Thoracic aorta (tissue), 2 donors: ENCODE measurements around the gene FGG. TPM values are rescaled to one million over a fixed set of nuclear protein-coding genes. Genes with fewer than 3 reads are reported as not detected.

ENCODE experiments used
- ATAC-seq: fragments of 150-250 bp; one replicate; pipeline ENCODE4 v1.8.0; 2017; ENCODE audit warnings: low read depth; ENCODE audit not compliant: insufficient number of reproducible peaks, low FRiP score
- DNase-seq: peaks from one replicate; pipeline ENCODE4 v3.0.0-alpha.2; 2020; ENCODE audit warnings: low spot score
- H3K27ac ChIP-seq, 2 donors: fragments of 200-600 bp; sonication (generic); 1 replicate in 1 of 2; 2 replicates in 1 of 2; pipeline ENCODE4 v1.5.1; 2016; ENCODE audit warnings: mild to moderate bottlenecking in 2 of 2, moderate library complexity in 2 of 2
- H3K27me3 ChIP-seq: fragments of 200-600 bp; sonication (generic); replicated peaks from 2 replicates; pipeline ENCODE4 v1.6.0; 2016; ENCODE audit warnings: mild to moderate bottlenecking; ENCODE audit not compliant: insufficient read depth
- H3K36me3 ChIP-seq: fragments of 200-600 bp; sonication (generic); one replicate; pipeline ENCODE4 v1.5.1; 2016
- H3K4me1 ChIP-seq, 2 donors: fragments of 200-600 bp; sonication (generic); 1 replicate in 1 of 2; 2 replicates in 1 of 2; pipeline versions ENCODE4 v1.5.1 to v1.6.0; 2016; ENCODE audit warnings: low read depth in 2 of 2, mild to moderate bottlenecking in 1 of 2; ENCODE audit not compliant: control insufficient read depth in 1 of 2
- H3K4me3 ChIP-seq: fragments of 200-600 bp; sonication (generic); 2 replicates; pipeline ENCODE4 v1.5.1; 2016; ENCODE audit warnings: mild to moderate bottlenecking
- H3K9me3 ChIP-seq: fragments of 200-600 bp; sonication (generic); 2 replicates; pipeline ENCODE4 v1.5.1; 2016
- total RNA-seq, 2 donors: library from RNA; depleted of rRNA; stranded (reverse); fragments of >200 nt; gene quantifications; one replicate each; pipeline versions ENCODE4 v1.1.0 to v1.2.3, GENCODE V29; 2016
- TF ChIP-seq, protein P1 (sequence below): fragments of 200-600 bp; sonication (generic); IDR thresholded peaks from one replicate; pipeline ENCODE4 v1.5.1; 2019; ENCODE audit warnings: antibody characterized with exemption

The FGG gene
- total RNA-seq, 2 donors from 2014 or later, result not detected

DNA sequence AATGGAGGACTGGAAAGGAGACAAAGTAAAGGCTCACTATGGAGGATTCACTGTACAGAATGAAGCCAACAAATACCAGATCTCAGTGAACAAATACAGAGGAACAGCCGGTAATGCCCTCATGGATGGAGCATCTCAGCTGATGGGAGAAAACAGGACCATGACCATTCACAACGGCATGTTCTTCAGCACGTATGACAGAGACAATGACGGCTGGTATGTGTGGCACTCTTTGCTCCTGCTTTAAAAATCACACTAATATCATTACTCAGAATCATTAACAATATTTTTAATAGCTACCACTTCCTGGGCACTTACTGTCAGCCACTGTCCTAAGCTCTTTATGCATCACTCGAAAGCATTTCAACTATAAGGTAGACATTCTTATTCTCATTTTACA lies 42.9 kb downstream of the FGG start:
- Histone ChIP-seq H3K4me1 (no peaks in the 10 kb centered on the region), H3K4me3 (no peak overlapping the region), H3K36me3 (no peaks in the 10 kb centered on the region), H3K27me3 (no peaks in the 10 kb centered on the region), H3K27ac (no peak overlapping the region), H3K9me3 (no peaks in the 10 kb centered on the region)
- TF ChIP-seq, protein P1, sequence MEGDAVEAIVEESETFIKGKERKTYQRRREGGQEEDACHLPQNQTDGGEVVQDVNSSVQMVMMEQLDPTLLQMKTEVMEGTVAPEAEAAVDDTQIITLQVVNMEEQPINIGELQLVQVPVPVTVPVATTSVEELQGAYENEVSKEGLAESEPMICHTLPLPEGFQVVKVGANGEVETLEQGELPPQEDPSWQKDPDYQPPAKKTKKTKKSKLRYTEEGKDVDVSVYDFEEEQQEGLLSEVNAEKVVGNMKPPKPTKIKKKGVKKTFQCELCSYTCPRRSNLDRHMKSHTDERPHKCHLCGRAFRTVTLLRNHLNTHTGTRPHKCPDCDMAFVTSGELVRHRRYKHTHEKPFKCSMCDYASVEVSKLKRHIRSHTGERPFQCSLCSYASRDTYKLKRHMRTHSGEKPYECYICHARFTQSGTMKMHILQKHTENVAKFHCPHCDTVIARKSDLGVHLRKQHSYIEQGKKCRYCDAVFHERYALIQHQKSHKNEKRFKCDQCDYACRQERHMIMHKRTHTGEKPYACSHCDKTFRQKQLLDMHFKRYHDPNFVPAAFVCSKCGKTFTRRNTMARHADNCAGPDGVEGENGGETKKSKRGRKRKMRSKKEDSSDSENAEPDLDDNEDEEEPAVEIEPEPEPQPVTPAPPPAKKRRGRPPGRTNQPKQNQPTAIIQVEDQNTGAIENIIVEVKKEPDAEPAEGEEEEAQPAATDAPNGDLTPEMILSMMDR, result no peak
- ATAC-seq (no peak), DNase-seq (no peak)

DNA sequence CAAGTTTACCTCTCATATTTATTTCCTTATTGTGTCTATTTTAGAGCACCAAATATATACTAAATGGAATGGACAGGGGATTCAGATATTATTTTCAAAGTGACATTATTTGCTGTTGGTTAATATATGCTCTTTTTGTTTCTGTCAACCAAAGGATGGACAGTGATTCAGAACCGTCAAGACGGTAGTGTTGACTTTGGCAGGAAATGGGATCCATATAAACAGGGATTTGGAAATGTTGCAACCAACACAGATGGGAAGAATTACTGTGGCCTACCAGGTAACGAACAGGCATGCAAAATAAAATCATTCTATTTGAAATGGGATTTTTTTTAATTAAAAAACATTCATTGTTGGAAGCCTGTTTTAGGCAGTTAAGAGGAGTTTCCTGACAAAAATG lies 43.4 kb downstream of the FGG start:
- H3K27me3 ChIP-seq, result no peaks in the 10 kb centered on the region
- no peak for DNase-seq
- TF ChIP-seq, protein P1, result no peak
- H3K4me1 ChIP-seq, result no peaks in the 10 kb centered on the region
- H3K27ac ChIP-seq, result no peak overlapping the region
- no peaks in the 10 kb centered on the region for H3K9me3 ChIP-seq
- no peaks in the 10 kb centered on the region for H3K36me3 ChIP-seq
- H3K4me3 ChIP-seq, result no peak overlapping the region
- no peak for ATAC-seq

DNA sequence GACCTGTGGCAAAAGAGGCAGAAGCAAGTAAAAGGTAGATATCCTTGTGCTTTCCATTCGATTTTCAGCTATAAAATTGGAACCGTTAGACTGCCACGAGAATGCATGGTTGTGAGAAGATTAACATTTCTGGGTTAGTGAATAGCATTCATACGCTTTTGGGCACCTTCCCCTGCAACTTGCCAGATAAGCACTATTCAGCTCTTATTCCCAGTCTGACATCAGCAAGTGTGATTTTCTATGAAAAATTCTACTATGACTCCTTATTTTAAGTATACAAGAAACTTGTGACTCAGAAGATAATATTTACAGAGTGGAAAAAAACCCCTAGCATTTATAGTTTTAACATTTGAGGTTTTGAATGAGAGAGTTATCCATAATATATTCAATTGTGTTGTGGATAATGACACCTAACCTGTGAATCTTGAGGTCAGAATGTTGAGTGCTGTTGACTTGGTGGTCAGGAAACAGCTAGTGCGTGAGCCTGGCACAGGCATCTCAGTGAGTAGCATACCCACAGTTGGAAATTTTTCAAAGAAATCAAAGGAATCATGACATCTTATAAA lies 45.7 kb downstream of the FGG start:
- no peaks in the 10 kb centered on the region for H3K9me3 ChIP-seq
- H3K27ac ChIP-seq, result no peak overlapping the region
- ATAC-seq (no peak), DNase-seq (no peak)
- no peak overlapping the region for H3K4me3 ChIP-seq
- no peaks in the 10 kb centered on the region for H3K36me3 ChIP-seq
- no peaks in the 10 kb centered on the region for H3K27me3 ChIP-seq
- TF ChIP-seq, protein P1, result no peak
- H3K4me1 ChIP-seq, result no peaks in the 10 kb centered on the region

DNA sequence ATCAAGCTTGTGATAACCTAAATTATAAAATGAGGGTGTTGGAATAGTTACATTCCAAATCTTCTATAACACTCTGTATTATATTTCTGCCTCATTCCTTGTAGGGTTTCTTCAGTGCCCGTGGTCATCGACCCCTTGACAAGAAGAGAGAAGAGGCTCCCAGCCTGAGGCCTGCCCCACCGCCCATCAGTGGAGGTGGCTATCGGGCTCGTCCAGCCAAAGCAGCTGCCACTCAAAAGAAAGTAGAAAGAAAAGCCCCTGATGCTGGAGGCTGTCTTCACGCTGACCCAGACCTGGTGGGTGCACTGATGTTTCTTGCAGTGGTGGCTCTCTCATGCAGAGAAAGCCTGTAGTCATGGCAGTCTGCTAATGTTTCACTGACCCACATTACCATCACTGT lies 46.8 kb downstream of the FGG start:
- TF ChIP-seq, protein P1, result no peak
- no peak for ATAC-seq
- no peaks in the 10 kb centered on the region for H3K36me3 ChIP-seq

DNA sequence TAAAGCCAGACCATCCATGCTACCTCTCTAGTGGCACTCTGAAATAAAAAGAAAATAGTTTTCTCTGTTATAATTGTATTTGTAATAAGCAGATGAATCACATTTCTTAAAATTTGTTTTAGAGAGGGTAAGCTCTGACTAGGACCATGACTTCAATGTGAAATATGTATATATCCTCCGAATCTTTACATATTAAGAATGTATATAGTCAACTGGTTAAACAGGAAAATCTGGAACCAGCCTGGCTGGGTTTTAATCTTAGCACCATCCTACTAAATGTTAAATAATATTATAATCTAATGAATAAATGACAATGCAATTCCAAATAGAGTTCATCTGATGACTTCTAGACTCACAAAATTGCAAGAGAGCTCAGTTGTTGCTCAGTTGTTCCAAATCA lies 48.1 kb downstream of the FGG start:
- Histone ChIP-seq H3K27me3 (no peaks in the 10 kb centered on the region), H3K4me1 (no peaks in the 10 kb centered on the region), H3K4me3 (no peak overlapping the region), H3K27ac (no peak overlapping the region), H3K9me3 (no peaks in the 10 kb centered on the region), H3K36me3 (no peaks in the 10 kb centered on the region)
- DNase-seq (no peak), ATAC-seq (no peak)
- TF ChIP-seq, protein P1, result no peak

More for the DNA sequence above, 46.8 kb downstream of the FGG start:
- no peak overlapping the region for H3K27ac ChIP-seq
- no peak overlapping the region for H3K4me3 ChIP-seq
- H3K4me1 ChIP-seq, result no peaks in the 10 kb centered on the region
- no peaks in the 10 kb centered on the region for H3K27me3 ChIP-seq
- DNase-seq, result no peak
- H3K9me3 ChIP-seq, result no peaks in the 10 kb centered on the region
